ENCODE data around the gene NARS2.
"Not testable (repeated sequence)": the region's sequence is repeated elsewhere in the genome, so short reads cannot be mapped to it uniquely, and the experiment has no call there.

Gene NARS2

GRCh38 chr11:78549624-78550409 is 24.8 kb downstream of the NARS2 start:
- intact Hi-C loops (cut with DNase I): loop anchor here (10.0 kb wide), 1 partner anchor 335 kb away; no protein-coding TSS in a partner anchor
- no peak for DNase-seq

GRCh38 chr11:78548911-78549590 is 25.6 kb downstream of the NARS2 start:
- peak in 1 of 10 donors; percentile 35 for DNase-seq
- intact Hi-C loops (cut with DNase I): no loop called here

- intact Hi-C loops (cut with DNase I): no loop called here
These were observed 26.5 kb downstream of the NARS2 start for GRCh38 chr11:78547931-78548705.

GRCh38 chr11:78542007-78542406 is 32.7 kb downstream of the NARS2 start:
- intact Hi-C loops (cut with DNase I): no loop called here
- DNase-seq: no peak

More at GRCh38 chr11:78547931-78548705, 26.5 kb downstream of the NARS2 start:
- no peak for DNase-seq

GRCh38 chr11:78541537-78541936 is 33.1 kb downstream of the NARS2 start:
- no peak for DNase-seq

GRCh38 chr11:78540256-78540655 is 34.4 kb downstream of the NARS2 start:
- DNase-seq: no peak
- intact Hi-C loops (cut with DNase I): no loop called here

More at GRCh38 chr11:78541537-78541936, 33.1 kb downstream of the NARS2 start:
- intact Hi-C loops (cut with DNase I): no loop called here

GRCh38 chr11:78539506-78539905 is 35.2 kb downstream of the NARS2 start:
- intact Hi-C loops (cut with DNase I): no loop called here
- DNase-seq: no peak

GRCh38 chr11:78536933-78537332 is 37.7 kb downstream of the NARS2 start:
- intact Hi-C loops (cut with DNase I): no loop called here
- DNase-seq: no peak

GRCh38 chr11:78535920-78536319 is 38.7 kb downstream of the NARS2 start:
- DNase-seq: no peak
- intact Hi-C loops (cut with DNase I): no loop called here

GRCh38 chr11:78535027-78535426 is 39.6 kb downstream of the NARS2 start:
- no peak for DNase-seq
- intact Hi-C loops (cut with DNase I): no loop called here

GRCh38 chr11:78533399-78533798 is 41.3 kb downstream of the NARS2 start:
- intact Hi-C loops (cut with DNase I): no loop called here
- no peak for DNase-seq

- no peak for DNase-seq
- intact Hi-C loops (cut with DNase I): no loop called here
These were observed 41.7 kb downstream of the NARS2 start for GRCh38 chr11:78532991-78533390.

GRCh38 chr11:78526497-78527146 is 48.0 kb downstream of the NARS2 start:
- intact Hi-C loops (cut with DNase I): no loop called here
- no peak for DNase-seq

GRCh38 chr11:78525720-78526119 is 48.9 kb downstream of the NARS2 start:
- intact Hi-C loops (cut with DNase I): no loop called here
- no peak for DNase-seq

- intact Hi-C loops (cut with DNase I): no loop called here
- DNase-seq: no peak
These were observed 54.4 kb downstream of the NARS2 start for GRCh38 chr11:78520230-78520629.

GRCh38 chr11:78516281-78516680 is 58.4 kb downstream of the NARS2 start:
- intact Hi-C loops (cut with DNase I): no loop called here
- DNase-seq: no peak

- intact Hi-C loops (cut with DNase I): no loop called here
- DNase-seq: no peak
These were observed 59.7 kb downstream of the NARS2 start for GRCh38 chr11:78514922-78515502.

GRCh38 chr11:78513085-78513484 is 61.6 kb downstream of the NARS2 start:
- intact Hi-C loops (cut with DNase I): not testable (repeated sequence)

GRCh38 chr11:78510597-78510996 is 64.1 kb downstream of the NARS2 start:
- no peak for DNase-seq
- intact Hi-C loops (cut with DNase I): no loop called here

More at GRCh38 chr11:78513085-78513484, 61.6 kb downstream of the NARS2 start:
- DNase-seq: not testable (repeated sequence)

- DNase-seq: no peak
- intact Hi-C loops (cut with DNase I): no loop called here
These were observed 64.6 kb downstream of the NARS2 start for GRCh38 chr11:78510025-78510596.

Measured in posterior cingulate gyrus (tissue), 11 donors.